DMS114 treated with DMSO at 0.1 percent for 48 hours (cell line): ENCODE measurements around the gene FAM174C.
"Not testable (repeated sequence)": the region's sequence is repeated elsewhere in the genome, so short reads cannot be mapped to it uniquely, and the experiment has no call there.

Source experiments
- DNase-seq: peaks from one replicate; lab custom pipeline; 2025; ENCODE audit not compliant: unreplicated experiment; lab: John Stamatoyannopoulos, UW

FAM174C gene

DNA sequence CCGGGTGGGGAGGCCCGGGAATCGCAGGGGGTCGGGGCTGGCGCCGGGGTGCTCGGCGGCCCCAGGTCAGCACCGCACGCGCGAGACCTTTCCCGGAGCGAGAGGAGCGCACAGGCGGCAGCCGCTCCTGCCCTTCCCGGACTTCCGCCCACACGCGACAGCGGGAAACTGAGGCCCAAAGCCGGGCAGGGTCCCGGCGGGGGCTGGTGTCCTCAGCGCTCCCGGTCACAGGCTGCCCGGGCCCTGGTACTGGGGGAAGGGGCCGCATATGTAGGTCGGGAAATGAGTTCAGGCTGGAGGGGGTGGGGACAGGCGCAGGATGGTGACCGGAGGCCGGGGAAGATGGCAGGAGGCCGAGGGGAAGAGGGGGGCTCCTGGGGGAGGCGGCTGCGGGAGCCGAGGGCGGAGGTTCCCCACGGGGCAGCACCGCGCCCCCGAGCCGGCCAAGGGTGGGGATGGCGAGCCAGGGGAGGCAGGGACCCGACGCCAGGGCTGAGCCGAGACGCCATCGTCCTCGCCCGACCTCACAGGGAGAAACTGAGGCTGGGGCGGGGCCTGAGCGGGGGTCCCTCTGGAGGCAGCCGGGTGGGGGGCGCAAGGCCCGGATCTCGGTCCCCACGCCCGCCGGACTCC is 38.2 kb upstream of the FAM174C start:
- DNase-seq, result no peak

DNA sequence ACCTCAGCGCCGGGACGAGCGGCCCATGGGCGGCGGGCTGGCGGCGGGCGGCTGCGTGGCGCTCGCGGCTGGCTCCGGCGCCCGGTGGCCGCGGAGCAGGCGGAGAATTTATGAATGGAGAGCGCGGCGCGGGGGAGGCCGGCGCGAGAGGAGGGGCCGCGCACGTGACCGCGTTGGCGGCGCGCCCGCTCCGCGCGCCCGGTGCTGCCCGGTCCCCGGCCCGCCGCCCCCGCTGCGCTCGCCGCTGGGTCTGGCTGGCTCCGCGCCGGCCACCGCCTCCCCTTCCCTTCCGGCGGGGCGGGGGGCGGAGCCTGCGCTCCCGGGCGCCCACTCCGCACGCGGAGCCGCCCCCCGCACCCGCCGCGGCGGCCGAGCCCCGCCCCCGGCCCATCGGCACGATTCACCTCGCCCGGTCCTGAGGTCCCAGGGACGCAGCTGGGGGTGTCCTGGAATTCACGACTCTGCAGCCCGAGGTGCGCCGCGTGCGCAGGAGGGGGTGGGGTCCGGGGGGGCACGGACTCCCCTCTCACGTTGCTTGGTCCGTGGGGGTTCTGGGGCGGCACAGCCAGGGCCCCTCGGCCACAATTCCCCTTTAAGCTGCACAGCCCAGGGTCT is 37.5 kb upstream of the FAM174C start, which contains the start of gene CBARP:
CBARP (minus strand) TSS at position 252 of the 615 bp plus-strand sequence. CDS start 1,905 bp downstream, outside the sequence.
- no peak for DNase-seq

DNA sequence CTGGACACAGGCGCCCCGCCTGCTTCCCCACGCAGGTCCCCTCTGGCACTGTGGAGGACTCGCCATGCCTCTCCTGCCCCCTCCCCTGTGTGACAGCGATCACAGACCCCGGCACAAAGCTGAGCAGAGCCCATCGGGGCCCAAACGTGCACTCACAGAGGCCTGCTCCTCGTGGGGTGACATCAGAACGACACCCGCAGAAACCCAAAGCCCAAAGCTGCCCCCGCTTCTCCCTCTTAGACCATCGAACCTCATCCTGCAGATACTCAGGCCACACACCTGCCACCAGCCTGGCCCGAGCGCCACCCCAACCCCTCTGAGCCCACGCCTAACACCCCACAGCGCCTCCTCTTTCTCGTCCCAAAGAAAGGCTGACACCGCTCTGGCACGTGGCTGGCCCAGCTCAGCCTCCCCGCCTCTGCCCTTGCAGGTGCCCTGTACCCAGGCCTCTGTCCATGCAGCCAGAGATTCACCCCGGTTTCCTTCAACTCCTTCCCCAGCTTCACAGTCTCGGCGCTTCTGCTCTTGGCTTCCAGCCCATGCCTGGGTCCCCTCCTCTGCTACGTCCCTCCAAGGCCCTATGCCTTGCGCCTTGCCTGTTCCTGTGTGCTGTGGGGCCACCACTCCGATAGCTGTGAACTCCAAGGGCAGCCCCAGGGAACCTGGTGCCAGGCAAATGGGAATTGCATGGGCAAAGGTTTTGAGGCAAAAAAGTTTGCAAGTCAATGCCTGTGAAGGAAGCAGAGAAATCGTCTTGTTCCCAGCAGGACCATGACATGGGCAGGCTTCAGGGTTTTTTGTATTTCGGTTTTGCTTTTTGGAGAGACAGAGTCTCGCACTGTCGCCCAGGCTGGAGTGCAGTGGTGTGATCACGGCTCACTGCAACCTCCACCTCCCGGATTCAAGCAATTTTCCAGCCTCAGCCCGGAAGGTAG is 36.7 kb upstream of the FAM174C start:
- no peak for DNase-seq

DNA sequence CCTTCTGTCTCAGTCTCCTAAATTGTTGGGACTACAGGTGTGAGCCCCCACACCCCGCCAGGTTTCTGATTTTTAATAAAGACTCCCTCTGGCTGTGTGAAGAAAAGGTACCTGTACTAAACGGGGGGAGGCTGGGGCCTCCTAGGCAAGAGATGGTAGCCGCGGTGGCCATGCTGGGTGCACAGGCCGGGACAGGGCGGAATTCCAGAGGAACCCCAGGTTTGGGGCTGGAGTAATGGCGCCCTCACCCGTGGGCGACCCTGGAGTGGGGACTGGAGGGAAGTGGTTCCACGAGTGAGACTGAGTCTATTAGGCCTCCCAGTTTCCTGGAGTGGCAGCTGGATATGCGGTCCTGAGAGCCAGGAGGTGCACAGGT is 35.9 kb upstream of the FAM174C start:
- no peak for DNase-seq

DNA sequence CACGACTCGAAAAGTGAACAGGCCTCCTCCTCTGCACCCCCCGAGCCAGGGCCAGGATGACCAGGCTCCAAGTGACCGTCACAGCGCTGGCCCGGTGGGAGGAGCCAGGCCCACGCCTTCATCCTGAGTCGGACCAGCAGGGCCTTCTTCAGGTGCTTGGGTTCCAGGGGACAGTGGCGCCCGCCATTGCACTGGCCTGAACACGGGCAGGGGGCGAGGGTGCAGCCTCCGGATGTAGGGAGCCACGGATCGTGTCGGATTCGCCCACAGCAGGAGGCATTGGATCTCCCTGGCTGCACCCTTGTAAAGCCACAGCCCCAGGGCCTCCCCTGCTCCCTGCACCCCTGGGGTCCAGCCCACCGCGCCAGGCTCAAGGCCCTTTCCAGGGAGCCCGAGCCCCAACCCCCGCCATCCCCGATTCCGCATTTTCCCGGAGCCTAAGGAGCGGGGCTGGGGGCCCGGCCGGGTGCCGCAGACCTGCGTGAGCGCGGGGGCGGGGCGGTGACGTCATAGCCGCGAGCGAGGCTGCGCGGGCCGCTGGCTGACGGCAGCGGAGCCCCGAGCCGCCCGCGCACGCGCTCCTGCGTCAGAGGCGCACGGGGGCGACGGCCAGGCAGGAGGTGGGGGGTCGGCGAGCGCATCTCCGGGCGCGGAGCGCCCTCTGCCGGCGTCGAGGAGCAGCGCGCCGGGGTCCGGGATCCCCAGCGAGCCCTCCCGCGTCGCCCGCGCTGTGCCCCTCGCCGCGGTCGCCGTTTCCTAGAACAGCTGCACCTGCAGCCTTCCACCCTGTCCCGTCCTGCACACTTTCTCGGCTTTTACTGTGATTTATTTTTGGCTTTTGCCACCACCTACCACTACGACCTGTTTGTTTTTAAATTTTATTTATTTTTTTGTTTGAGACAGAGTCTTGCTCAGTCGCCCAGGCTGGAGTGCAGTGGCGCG is 35.3 kb upstream of the FAM174C start:
- peak; percentile 38 for DNase-seq

DNA sequence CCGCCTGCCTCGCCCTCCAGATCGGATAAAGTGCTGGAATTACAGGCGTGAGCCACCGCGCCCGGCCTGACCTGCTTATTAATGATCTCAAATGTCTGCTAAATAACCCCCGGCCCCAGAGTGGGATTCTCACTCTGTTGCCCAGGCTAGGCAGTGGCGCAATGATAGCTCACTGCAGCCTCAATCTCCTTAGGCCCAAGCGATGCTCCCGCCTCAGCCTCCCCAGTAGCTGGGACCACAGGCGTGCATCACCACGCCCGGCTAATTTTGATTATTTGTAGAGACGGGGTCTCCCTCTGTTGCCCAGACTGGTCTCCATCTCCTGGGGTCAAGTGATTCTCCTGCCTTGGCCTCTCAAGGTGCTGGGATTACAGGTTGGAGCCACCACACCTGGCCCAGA is 34.4 kb upstream of the FAM174C start:
- DNase-seq, result no peak

DNA sequence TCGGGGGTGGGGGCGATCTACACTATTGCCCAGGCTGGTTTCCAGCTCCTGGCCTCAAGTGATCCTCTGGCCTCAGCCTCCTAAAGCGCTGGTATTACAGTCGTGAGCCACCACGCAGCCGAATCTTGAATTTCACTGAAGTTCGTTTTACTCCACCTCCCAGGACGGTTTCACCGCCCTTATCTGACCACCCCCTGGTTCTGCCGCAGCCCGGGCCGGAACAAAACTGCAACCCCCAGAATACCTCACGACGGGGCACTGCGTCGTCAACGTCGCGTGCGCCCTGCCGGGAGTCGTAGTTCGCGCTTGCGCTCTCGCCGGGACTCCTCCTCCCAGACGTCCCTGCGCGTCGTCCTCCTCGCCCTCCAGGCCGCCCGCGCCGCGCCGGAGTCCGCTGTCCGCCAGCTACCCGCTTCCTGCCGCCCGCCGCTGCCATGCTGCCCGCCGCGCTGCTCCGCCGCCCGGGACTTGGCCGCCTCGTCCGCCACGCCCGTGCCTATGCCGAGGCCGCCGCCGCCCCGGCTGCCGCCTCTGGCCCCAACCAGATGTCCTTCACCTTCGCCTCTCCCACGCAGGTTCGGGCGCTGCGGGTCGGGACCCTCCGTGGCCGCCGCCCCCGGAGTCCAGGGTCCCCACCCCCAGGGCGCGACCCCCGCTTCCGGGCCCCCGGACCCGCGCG is 33.8 kb upstream of the FAM174C start, which contains the start of gene ATP5F1D:
ATP5F1D (plus strand) TSS at position 335 of the 679 bp plus-strand sequence; CDS start at position 435, 100 bp downstream.
- peak; percentile 75 for DNase-seq

DNA sequence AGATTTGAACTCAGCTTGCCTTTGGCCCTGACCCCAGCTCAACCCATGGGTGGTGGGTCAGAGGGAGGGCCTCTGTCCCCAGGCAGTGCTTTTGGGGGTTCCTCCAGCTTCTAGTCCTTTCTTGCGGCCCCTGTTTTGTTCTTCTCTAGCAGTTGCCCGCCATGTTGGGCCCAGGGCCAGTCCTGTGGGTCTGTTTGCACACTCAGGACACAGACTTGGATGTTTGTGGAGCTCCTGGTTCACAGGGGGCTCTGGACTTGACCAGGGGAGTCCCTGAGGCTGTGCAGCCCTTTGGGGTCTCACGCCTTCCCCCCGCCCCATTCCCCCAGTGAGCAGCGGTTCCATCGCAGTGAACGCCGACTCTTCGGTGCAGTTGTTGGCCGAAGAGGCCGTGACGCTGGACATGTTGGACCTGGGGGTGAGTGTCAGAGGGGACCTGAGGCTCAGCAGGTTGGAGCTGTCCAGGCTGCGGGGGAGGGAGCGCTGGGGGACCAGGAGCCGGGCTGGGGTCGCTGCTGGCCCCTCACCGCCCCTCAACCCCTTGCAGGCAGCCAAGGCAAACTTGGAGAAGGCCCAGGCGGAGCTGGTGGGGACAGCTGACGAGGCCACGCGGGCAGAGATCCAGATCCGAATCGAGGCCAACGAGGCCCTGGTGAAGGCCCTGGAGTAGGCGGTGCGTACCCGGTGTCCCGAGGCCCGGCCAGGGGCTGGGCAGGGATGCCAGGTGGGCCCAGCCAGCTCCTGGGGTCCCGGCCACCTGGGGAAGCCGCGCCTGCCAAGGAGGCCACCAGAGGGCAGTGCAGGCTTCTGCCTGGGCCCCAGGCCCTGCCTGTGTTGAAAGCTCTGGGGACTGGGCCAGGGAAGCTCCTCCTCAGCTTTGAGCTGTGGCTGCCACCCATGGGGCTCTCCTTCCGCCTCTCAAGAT is 31.3 kb upstream of the FAM174C start:
- DNase-seq, result no peak

DNA sequence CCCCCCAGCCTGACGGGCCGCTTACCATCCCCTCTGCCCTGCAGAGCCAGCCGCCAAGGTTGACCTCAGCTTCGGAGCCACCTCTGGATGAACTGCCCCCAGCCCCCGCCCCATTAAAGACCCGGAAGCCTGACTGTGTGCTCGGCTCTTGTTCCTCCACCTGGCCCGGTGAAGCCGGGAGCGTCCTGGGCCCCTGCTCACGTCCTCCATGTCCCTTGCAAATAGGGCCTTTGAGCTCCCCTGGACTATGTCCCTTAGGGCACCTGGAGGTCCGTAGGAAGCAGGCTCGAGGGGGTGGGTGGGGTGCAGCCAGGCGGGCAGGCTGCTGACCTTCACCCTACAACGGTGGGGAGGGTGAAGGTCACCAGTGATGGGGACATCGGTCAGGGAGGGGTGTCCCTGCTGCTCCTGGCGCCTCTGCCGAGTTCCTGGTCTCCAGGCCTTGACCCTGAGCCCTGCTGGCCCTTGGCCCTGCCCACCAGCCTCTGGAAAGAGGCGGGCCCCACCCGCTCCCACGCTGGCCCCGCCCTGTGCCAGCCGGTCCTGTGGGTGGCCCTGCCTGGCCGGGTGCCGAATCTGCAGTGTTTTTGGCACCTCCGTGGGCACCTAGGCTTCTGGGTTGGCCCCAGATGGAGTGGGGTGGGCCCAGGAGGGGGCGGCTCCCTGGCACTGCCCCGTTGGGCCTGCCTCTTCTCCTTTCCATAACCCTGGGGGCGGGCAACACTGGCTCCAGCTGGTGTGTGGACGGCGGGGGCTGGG is 30.5 kb upstream of the FAM174C start:
- DNase-seq, result no peak

DNA sequence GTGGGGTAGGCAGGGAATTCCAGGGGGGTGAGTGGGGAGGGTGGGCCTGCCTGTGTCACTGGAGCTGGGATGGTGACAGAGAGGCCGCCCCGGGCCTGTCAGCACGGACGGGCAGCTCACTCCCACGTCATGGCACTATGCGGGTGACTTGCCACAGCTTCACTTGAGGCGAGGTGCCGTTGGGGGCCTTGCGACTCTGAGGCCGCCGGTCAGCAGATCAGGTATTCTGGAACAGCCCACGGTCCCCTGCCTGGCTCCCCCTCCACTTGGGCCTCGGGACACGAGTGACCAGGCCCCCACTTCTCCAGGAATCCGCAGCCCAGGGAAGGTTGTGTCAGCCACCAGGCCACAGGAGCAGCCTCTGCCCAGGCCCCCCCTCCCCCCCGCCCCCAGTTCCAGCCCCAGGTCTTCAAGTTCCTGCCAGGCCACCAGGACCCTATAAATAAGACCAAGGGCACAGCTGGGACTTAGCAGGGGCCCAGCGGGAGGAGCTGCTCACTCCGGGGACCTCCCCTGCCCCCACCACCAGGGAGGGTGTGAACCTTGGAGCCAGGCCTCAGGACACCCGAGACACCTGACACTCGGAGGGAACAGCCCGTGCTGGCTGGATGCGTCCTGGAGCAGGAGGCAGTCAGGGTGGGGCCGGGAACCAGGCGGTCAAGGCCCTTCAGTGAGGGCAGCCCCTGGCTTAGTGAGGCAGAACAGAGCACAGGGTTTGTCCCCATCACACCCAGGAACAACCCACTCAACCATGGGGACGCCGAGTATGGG is 29.7 kb upstream of the FAM174C start:
- no peak for DNase-seq

DNA sequence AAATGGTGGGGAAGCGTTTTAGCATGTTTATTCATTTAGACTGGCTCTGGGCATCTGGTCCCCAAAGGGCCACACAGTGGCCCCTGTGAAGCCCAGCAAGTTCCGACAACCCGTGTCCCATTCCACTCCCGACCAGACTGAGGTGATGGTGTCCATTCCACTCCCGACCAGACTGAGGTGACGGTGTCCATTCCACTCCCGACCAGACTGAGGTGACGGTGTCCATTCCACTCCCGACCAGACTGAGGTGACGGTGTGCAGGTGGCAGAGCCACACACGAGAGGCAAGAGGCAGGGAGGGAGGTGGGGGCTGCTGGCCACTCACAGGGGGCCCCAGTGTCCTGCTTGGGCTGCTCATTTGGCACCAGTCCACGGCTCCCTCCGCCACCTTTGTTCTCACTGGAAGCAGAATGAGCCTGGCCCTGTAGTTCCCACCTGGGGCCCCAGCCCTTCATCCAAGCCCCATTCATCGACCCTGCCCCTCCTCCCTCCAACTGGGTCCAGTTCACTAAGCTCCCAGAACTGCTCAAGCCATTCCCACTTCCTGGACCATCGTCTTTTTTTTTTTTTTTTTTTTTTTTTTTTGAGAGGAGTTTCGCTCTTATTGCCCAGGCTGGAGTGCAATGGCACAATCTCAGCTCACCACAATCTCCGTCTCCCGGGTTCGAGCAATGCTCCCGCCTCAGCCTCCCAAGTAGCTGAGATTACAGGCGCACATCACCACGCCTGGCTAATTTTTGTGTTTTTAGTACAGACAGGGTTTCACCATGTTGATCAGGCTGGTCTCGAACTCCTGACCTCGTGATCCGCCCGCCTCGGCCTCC is 28.9 kb upstream of the FAM174C start:
- DNase-seq, result not testable (repeated sequence)

DNA sequence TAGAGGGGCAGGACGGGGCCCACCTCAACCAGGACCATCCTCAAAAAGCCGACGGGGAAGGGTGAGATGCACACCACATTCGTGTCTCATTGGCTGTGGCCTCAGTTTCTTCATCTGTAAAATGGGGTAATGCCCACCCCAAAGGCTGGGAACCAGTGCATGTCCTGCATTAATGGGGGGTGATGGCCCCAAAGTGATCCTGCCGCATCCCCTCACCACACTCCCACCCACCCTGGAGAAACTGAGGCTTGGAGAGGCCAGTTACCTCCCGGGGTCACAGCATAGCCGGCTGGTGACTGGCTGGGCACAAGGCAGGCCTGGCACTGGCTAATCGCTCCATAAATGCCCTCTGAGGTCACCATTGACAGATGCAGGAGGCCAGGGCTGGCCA is 27.6 kb upstream of the FAM174C start:
- no peak for DNase-seq

DNA sequence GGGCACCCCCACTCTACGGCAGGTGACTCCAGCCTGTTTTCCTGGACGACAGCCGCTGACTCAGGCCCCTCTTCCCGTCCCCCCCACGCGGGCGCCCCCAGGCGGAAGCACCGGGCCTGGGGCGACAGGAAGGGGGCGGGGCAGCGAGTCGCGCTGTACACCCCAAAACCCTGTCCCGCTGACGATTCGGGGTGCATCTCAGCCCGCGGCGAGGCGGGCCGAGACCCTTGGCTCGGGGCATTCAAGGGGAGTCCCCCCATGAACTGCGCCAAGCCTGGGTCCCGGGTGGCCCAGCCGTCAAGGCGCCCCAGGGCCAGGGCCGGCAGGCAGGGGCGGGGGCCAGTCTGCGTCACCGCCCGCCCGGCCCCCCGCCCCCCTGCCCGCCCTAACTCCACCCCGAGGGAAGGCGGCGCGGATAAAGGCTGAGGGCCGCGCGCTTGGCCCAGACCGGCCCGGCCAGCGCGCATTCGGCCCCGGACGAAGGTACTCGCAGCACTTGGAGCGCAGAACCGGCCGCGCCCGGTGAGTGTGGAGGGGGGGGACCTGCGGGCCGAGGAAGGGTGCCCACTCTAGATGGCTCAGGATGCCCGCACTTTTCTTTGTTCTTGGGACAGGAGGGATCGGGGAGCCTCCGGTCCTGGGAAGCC is 27.1 kb upstream of the FAM174C start, which contains the start of gene MIDN:
MIDN (plus strand) TSS at position 445 of the 647 bp plus-strand sequence. CDS start 1,714 bp downstream, outside the sequence.
- DNase-seq, result no peak

DNA sequence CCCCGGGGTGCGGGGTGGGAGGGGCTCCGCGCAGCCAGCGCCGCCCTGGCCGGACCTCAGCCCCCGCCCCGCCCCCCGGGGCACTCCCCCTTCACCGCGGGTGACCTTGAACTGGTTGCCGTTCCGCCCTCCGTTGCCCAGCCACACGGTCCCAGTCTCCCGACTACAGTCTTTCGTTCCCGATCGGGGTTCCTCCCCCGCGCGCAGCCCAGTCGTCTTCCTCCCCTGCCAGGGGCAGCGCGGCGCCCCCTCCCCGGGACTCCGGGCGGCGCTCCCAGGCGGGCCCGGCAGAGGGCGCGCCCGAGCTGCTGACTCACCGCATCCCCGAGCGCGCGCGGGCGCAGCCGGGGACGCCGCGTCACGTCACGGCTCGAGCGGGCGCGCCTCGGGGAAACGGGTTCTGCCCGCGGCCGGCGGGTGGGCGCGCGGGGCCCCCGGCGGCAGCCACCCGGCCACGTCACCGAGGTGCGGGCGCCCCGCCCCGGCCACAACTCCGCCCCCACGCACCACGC is 26.5 kb upstream of the FAM174C start:
- no peak for DNase-seq

DNA sequence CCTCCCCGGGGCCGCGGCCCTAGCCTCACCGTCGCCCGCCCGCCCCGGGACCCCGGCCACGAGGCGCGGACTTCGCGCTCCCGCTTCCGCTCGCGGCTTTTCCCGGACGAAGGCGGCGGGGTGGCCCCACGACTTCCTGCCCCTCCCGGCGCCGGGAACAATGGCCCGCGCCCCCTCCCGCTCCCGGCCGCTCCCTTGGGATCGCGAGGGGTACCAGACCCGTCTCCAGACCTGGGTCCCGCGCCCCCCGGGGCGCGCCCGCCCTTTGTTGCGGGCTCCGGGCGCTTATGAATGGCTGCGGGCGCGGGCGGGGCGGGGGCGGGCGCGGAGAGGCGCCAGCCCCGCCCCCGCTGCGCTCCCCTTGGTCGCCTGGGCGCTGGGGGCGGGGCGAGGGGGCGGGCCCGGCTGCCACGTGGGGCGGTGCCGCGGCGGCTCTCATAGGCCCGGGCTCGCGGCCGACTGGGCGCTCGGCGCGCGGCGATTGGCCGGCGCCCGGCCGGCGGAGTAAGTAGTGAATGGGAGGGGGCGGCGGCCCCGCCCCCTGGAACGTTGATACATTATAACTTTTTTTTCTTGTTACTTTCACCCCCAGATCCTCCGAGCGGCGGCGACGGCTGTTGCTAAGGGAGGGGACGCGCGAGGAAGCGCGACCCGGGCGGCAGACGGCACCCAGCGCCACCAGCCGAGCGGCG is 25.9 kb upstream of the FAM174C start:
- DNase-seq, result peak; percentile 61
